Measurements from ENCODE around the gene MRM3. TPM values are rescaled to one million over a fixed set of nuclear protein-coding genes. Genes with fewer than 3 reads are reported as not detected.
"Not testable (repeated sequence)": the region's sequence is repeated elsewhere in the genome, so short reads cannot be mapped to it uniquely, and the experiment has no call there.

The MRM3 gene
- total and polyA plus RNA-seq, 5 donors from 2014 or later, result 23.2 to 36.2 (median 31.5) TPM

DNA sequence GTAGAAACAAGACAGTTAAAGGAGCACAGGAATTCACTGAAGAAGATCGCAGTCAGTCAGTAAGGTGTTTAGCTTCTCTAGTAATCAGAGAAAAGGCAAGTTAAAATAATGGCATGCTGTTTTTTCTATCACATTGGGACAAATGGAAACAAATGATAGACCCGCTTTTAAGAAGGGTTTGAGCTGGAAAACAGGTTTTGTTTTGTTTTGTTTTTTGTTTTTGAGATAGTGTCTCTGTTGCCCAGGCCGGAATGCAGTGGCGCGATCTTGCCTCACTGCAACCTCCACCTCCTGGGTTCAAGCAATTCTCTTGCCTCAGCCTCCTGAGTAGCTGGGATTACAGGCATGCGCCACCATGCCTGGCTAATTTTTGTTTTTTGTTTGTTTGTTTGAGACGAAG, 3.7 kb downstream of the MRM3 start:
- Mint-ChIP-seq H3K4me1 (peaks cover 9 to 36% (median 18%) of the 10 kb centered on the region in 4 donors), H3K36me3 (peaks cover 23% of the 10 kb centered on the region)
- Histone ChIP-seq H3K4me1 (ENCODE audit: control insufficient read depth, insufficient read depth, low read length, poor library complexity, severe bottlenecking) (peaks cover 22% of the 10 kb centered on the region), H3K36me3 (ENCODE audit: control insufficient read depth, insufficient read depth, low read length) (peaks cover 45% of the 10 kb centered on the region)
- not testable (repeated sequence) for H3K27me3 ChIP-seq (ENCODE audit: control insufficient read depth, insufficient read depth, low read length); H3K9me3 ChIP-seq (ENCODE audit: control insufficient read depth in 2 of 2, low read length in 2 of 2); H3K27ac ChIP-seq (ENCODE audit: insufficient read depth, low read length, poor library complexity, severe bottlenecking); H3K27ac Mint-ChIP-seq; H3K4me3 Mint-ChIP-seq; H3K9me3 Mint-ChIP-seq; DNase-seq; ATAC-seq (ENCODE audit: low read depth in 2 of 2); H3K4me3 ChIP-seq (ENCODE audit: low read depth, low read length); H3K27me3 Mint-ChIP-seq

DNA sequence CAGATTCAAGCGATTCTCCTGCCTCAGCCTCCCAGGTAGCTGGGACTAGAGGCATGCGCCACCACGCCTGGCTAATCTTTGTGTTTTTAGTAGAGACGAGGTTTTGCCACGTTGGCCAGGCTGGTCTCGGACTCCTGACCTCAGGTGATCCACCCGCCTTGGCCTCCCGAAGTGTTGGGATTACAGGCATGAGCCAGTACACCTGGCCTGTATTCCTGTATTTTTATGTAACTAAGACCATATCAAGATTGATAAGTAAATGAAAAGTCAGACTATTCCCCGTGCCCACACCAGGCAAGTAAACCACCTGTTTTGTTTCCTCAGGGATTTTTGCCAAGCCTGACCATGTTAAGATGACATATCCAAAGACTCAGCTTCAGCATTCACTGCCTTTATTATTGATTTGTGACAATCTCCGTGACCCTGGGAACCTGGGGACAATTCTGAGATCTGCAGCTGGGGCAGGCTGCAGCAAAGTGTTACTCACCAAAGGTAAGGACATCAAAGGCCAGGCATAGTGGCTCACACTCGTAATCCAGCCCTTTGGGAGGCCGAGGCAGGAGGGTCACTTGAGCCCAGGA, 5.6 kb downstream of the MRM3 start:
- Histone ChIP-seq H3K9me3 (ENCODE audit: control insufficient read depth in 2 of 2, low read length in 2 of 2) (no peaks in the 10 kb centered on the region), H3K4me3 (ENCODE audit: low read depth, low read length) (no peak overlapping the region), H3K4me1 (ENCODE audit: control insufficient read depth, insufficient read depth, low read length, poor library complexity, severe bottlenecking) (peaks cover 9% of the 10 kb centered on the region), H3K36me3 (ENCODE audit: control insufficient read depth, insufficient read depth, low read length) (peaks cover 63% of the 10 kb centered on the region), H3K27ac (ENCODE audit: insufficient read depth, low read length, poor library complexity, severe bottlenecking) (no peak overlapping the region), H3K27me3 (ENCODE audit: control insufficient read depth, insufficient read depth, low read length) (no peaks in the 10 kb centered on the region)
- no peak overlapping the region for H3K4me3 Mint-ChIP-seq
- H3K27ac Mint-ChIP-seq, result no peak overlapping the region
- DNase-seq, result no peak
- H3K4me1 Mint-ChIP-seq, result peaks cover 5 to 21% (median 7%) of the 10 kb centered on the region in 4 donors
- H3K9me3 Mint-ChIP-seq, result no peaks in the 10 kb centered on the region
- peaks cover 37% of the 10 kb centered on the region for H3K36me3 Mint-ChIP-seq
- no peak for ATAC-seq (ENCODE audit: low read depth in 2 of 2)
- H3K27me3 Mint-ChIP-seq, result no peaks in the 10 kb centered on the region

DNA sequence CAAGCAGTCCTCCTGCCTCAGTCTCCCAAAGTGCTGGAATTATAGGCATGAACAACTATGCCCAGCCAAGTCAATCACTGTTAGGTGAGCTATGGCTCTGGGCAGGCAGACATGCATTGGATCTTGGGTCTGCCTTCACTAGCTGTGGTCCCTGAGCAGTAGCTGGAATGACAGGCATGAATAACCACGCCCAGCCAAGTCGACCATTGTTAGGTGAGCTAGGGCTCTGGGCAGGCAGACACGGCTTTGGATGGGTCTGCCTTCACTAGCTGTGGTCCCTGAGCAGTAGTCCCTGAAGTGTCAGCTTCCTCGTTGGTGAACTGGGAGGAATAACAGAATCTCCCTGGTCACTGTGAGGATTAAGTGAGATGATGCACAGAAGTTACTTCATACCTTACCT, 6.4 kb downstream of the MRM3 start:
- H3K9me3 Mint-ChIP-seq, result no peaks in the 10 kb centered on the region
- no peak overlapping the region for H3K4me3 Mint-ChIP-seq
- H3K27me3 Mint-ChIP-seq, result no peaks in the 10 kb centered on the region
- Histone ChIP-seq H3K4me3 (ENCODE audit: low read depth, low read length) (no peak overlapping the region), H3K27ac (ENCODE audit: insufficient read depth, low read length, poor library complexity, severe bottlenecking) (no peak overlapping the region), H3K4me1 (ENCODE audit: control insufficient read depth, insufficient read depth, low read length, poor library complexity, severe bottlenecking) (peaks cover 2% of the 10 kb centered on the region), H3K36me3 (ENCODE audit: control insufficient read depth, insufficient read depth, low read length) (peaks cover 64% of the 10 kb centered on the region), H3K27me3 (ENCODE audit: control insufficient read depth, insufficient read depth, low read length) (no peaks in the 10 kb centered on the region), H3K9me3 (ENCODE audit: control insufficient read depth in 2 of 2, low read length in 2 of 2) (no peaks in the 10 kb centered on the region)
- no peak for DNase-seq
- H3K27ac Mint-ChIP-seq, result no peak overlapping the region
- peaks cover 38% of the 10 kb centered on the region for H3K36me3 Mint-ChIP-seq
- no peak for ATAC-seq (ENCODE audit: low read depth in 2 of 2)
- peaks cover 5 to 12% (median 6%) of the 10 kb centered on the region in 4 donors for H3K4me1 Mint-ChIP-seq

DNA sequence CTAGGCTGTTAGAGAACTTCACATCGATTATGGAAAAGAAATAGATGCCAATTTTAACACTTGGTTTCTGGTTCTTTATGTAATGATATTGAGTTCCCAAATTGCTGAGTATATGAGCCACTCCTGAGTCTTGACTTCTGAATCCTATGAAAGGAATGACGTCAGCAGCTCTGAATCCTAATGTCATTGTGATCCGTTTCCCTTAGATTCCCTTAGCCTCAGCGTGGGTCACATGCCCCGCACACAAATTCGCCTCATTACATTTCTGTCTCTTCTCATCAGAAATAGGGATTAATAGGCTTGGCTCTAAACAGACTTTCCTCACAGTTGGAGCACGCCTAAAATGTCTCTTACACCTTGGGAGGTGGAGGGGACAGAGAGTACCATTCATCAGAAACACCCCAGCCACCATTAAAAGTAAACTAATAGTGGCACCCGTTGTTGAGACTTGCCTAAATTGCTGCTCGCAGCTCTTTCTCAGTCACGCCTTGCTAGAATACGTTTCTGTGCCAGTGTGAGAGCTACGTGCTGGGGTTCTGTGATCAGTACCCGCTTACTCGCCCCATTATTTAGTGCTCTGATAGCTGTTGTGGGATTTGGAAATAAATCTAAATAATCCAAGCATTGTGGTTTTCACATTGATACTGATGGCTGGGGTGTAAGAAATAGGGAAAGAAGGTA, 7.1 kb downstream of the MRM3 start:
- peaks cover 0 to 7% (median 1%) of the 10 kb centered on the region in 4 donors for H3K4me1 Mint-ChIP-seq
- Histone ChIP-seq H3K4me3 (ENCODE audit: low read depth, low read length) (no peak overlapping the region), H3K36me3 (ENCODE audit: control insufficient read depth, insufficient read depth, low read length) (peaks cover 64% of the 10 kb centered on the region), H3K4me1 (ENCODE audit: control insufficient read depth, insufficient read depth, low read length, poor library complexity, severe bottlenecking) (peaks cover 2% of the 10 kb centered on the region), H3K9me3 (ENCODE audit: control insufficient read depth in 2 of 2, low read length in 2 of 2) (no peaks in the 10 kb centered on the region), H3K27me3 (ENCODE audit: control insufficient read depth, insufficient read depth, low read length) (no peaks in the 10 kb centered on the region), H3K27ac (ENCODE audit: insufficient read depth, low read length, poor library complexity, severe bottlenecking) (no peak overlapping the region)
- no peak for ATAC-seq (ENCODE audit: low read depth in 2 of 2)
- H3K27ac Mint-ChIP-seq, result no peak overlapping the region
- H3K4me3 Mint-ChIP-seq, result no peak overlapping the region
- H3K9me3 Mint-ChIP-seq, result no peaks in the 10 kb centered on the region
- peaks cover 41% of the 10 kb centered on the region for H3K36me3 Mint-ChIP-seq
- no peaks in the 10 kb centered on the region for H3K27me3 Mint-ChIP-seq
- DNase-seq, result no peak

DNA sequence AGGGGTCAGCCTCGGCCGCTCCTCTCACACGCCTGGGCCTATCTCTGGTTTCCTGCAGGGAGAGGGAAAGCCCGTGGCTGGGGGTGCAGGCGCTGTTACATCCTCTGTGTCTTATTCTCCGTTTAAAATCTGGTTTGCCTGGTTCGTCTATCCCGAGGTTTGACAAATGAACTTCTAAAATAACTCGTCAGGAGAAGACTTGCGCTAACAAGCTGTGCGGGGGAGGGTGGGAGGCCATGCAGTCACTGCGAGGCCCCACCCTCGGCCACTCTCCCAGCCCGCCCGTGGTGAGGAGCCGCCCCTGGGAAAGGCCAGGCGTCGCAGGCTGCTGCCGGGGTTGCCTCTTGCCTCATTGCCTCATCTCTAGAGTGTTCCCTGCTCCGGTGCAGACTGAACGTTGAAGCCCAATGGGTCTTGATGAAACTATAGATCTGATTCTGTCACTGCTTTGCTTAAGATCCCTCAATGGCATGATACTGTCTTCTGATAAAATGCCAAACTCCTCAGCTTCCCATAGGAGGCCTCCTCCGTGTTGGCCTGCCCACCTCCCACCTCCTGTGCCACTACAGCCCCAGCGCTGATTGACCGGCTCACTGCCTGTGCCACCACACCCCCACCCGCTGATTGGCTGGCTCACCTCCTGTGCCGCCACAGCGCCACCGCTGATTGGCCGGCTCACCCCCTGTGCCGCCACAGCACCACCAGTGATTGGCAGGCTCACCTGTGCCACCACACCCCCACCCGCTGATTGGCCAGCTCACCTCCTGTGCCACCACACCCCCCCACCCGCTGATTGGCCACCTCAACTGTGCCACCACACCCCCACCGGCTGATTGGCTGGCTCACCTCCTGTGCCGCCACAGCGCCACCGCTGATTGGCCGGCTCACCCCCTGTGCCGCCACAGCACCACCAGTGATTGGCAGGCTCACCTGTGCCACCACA, 8.0 kb downstream of the MRM3 start:
- DNase-seq; ATAC-seq (ENCODE audit: low read depth in 2 of 2); H3K27me3 Mint-ChIP-seq; H3K27ac ChIP-seq (ENCODE audit: insufficient read depth, low read length, poor library complexity, severe bottlenecking); H3K9me3 ChIP-seq (ENCODE audit: control insufficient read depth in 2 of 2, low read length in 2 of 2); H3K4me3 ChIP-seq (ENCODE audit: low read depth, low read length); H3K4me1 Mint-ChIP-seq; H3K27me3 ChIP-seq (ENCODE audit: control insufficient read depth, insufficient read depth, low read length); H3K4me3 Mint-ChIP-seq; H3K9me3 Mint-ChIP-seq; H3K4me1 ChIP-seq (ENCODE audit: control insufficient read depth, insufficient read depth, low read length, poor library complexity, severe bottlenecking): not testable (repeated sequence)
- Mint-ChIP-seq H3K27ac (peak overlapping the region in 1 of 3 donors; percentile 14), H3K36me3 (peaks cover 41% of the 10 kb centered on the region)
- peaks cover 60% of the 10 kb centered on the region for H3K36me3 ChIP-seq (ENCODE audit: control insufficient read depth, insufficient read depth, low read length)

DNA sequence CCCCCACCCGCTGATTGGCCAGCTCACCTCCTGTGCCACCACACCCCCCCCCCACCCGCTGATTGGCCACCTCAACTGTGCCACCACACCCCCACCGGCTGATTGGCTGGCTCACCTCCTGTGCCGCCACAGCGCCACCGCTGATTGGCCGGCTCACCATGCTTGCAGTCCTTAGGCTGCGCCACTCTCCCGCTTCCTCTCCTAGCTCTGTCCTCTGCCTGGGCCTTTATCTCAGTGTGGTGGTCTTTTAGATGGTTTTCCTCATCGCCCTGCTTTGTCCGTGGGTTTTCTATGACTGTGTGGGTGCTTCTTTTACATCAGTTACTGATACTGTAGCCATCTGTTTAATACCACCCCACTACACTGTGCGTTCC, 8.7 kb downstream of the MRM3 start:
- not testable (repeated sequence) for DNase-seq; H3K4me3 ChIP-seq (ENCODE audit: low read depth, low read length); H3K4me1 Mint-ChIP-seq; H3K4me3 Mint-ChIP-seq; H3K27me3 ChIP-seq (ENCODE audit: control insufficient read depth, insufficient read depth, low read length); H3K27ac Mint-ChIP-seq; H3K4me1 ChIP-seq (ENCODE audit: control insufficient read depth, insufficient read depth, low read length, poor library complexity, severe bottlenecking); ATAC-seq (ENCODE audit: low read depth in 2 of 2); H3K9me3 ChIP-seq (ENCODE audit: control insufficient read depth in 2 of 2, low read length in 2 of 2); H3K27ac ChIP-seq (ENCODE audit: insufficient read depth, low read length, poor library complexity, severe bottlenecking); H3K27me3 Mint-ChIP-seq; H3K9me3 Mint-ChIP-seq
- peaks cover 55% of the 10 kb centered on the region for H3K36me3 ChIP-seq (ENCODE audit: control insufficient read depth, insufficient read depth, low read length)
- peaks cover 41% of the 10 kb centered on the region for H3K36me3 Mint-ChIP-seq

DNA sequence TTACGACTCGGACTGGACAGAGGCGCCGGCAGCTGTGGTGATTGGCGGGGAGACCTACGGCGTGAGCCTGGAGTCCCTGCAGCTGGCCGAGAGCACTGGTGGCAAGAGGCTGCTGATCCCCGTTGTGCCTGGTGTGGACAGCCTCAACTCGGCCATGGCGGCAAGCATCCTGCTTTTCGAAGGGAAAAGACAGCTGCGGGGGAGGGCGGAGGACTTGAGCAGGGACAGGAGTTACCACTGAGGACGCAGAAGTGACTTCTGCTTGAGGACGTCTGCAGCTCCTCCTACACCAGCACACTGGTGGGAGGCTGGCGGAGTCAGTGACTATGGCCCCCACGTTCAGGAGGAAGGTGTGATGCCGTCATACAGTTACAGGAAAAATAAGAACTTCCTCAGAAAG, 9.7 kb downstream of the MRM3 start:
- H3K9me3 ChIP-seq (ENCODE audit: control insufficient read depth in 2 of 2, low read length in 2 of 2), result no peaks in the 10 kb centered on the region
- no peak overlapping the region for H3K27ac Mint-ChIP-seq
- peaks cover 41% of the 10 kb centered on the region for H3K36me3 Mint-ChIP-seq

More for the DNA sequence above, 9.7 kb downstream of the MRM3 start:
- peaks cover 0 to 7% (median 6%) of the 10 kb centered on the region in 4 donors for H3K4me1 Mint-ChIP-seq
- no peaks in the 10 kb centered on the region for H3K27me3 Mint-ChIP-seq
- no peaks in the 10 kb centered on the region for H3K4me1 ChIP-seq (ENCODE audit: control insufficient read depth, insufficient read depth, low read length, poor library complexity, severe bottlenecking)
- no peak overlapping the region for H3K4me3 ChIP-seq (ENCODE audit: low read depth, low read length)
- no peak overlapping the region for H3K4me3 Mint-ChIP-seq
- H3K9me3 Mint-ChIP-seq, result no peaks in the 10 kb centered on the region
- H3K36me3 ChIP-seq (ENCODE audit: control insufficient read depth, insufficient read depth, low read length), result peaks cover 51% of the 10 kb centered on the region
- DNase-seq, result no peak
- H3K27me3 ChIP-seq (ENCODE audit: control insufficient read depth, insufficient read depth, low read length), result no peaks in the 10 kb centered on the region
- H3K27ac ChIP-seq (ENCODE audit: insufficient read depth, low read length, poor library complexity, severe bottlenecking), result no peak overlapping the region
- ATAC-seq (ENCODE audit: low read depth in 2 of 2), result no peak
